BLaER1 treated with 17β-estradiol and CSF1 and Interleukin-3, amounts not matched to agents 10 nM and 100 nM (cell line): ENCODE data around the gene KRT9.

Experiments
- H3K27ac ChIP-seq, 11 experiments: shearing (Covaris generic); formaldehyde crosslinking; 2 replicates each; pipeline ENCODE4 v1.8.1; 2022
- H3K27me3 ChIP-seq, 11 experiments: shearing (Covaris generic); formaldehyde crosslinking; 2 replicates each; pipeline ENCODE4 v1.8.1; 2022
- H3K36me3 ChIP-seq, 11 experiments: shearing (Covaris generic); formaldehyde crosslinking; 2 replicates each; pipeline ENCODE4 v1.8.1; 2022
- H3K4me1 ChIP-seq, 10 experiments: shearing (Covaris generic); formaldehyde crosslinking; 2 replicates each; pipeline ENCODE4 v1.8.1; 2022
- H3K4me2 ChIP-seq, 11 experiments: shearing (Covaris generic); formaldehyde crosslinking; 2 replicates each; pipeline ENCODE4 v1.8.1; 2022
- H3K4me3 ChIP-seq, 10 experiments: shearing (Covaris generic); formaldehyde crosslinking; 2 replicates each; pipeline ENCODE4 v1.8.1; 2022
- H3K9ac ChIP-seq, 11 experiments: shearing (Covaris generic); formaldehyde crosslinking; 2 replicates each; pipeline ENCODE4 v1.8.1; 2022
- H3K9me3 ChIP-seq, 11 experiments: shearing (Covaris generic); formaldehyde crosslinking; replicated peaks in 1 of 11; 2 replicates each; pipeline ENCODE4 v1.8.1; 2022
- H4K20me1 ChIP-seq, 11 experiments: shearing (Covaris generic); formaldehyde crosslinking; 2 replicates each; pipeline ENCODE4 v1.8.1; 2022
- Cebpa-rat ChIP-seq, 11 experiments: shearing (Covaris generic); IDR thresholded peaks; 2 replicates each; pipeline ENCODE4 v1.8.1; 2022

KRT9 gene

GRCh38 chr17:41527063-41528023 is 44.5 kb downstream of the KRT9 start:
- Histone ChIP-seq H4K20me1 (peaks cover 0 to 8% (median 0%) of the 10 kb centered on the region in 11 experiments; a peak in 1 of 22 replicates), H3K36me3 (no peaks in the 10 kb centered on the region), H3K4me1 (peaks cover 0 to 13% (median under 1%) of the 10 kb centered on the region in 10 experiments; a peak in 7 of 20 replicates), H3K9me3 (peaks cover 0 to 18% (median 12%) of the 10 kb centered on the region in 11 experiments; a peak in 13 of 22 replicates), H3K9ac (no peak overlapping the region), H3K27ac (no peak overlapping the region), H3K4me2 (no peak overlapping the region), H3K4me3 (no peak overlapping the region), H3K27me3 (peaks cover 28 to 51% (median 46%) of the 10 kb centered on the region in 11 experiments)
- no peak for TF ChIP-seq Cebpa-rat (IDR thresholded peaks at IDR 0.05)

GRCh38 chr17:41524261-41524660 is 47.6 kb downstream of the KRT9 start:
- Histone ChIP-seq H3K4me3 (no peak overlapping the region), H3K27ac (no peak overlapping the region), H3K4me2 (no peak overlapping the region), H4K20me1 (0 out of 22 replicates have a peak, but pooled peaks cover 0 to 8% (median 0%) of the 10 kb centered on the region in 11 experiments), H3K36me3 (no peaks in the 10 kb centered on the region), H3K27me3 (peaks cover 26 to 32% (median 30%) of the 10 kb centered on the region in 11 experiments), H3K9me3 (peaks cover 0 to 18% (median 12%) of the 10 kb centered on the region in 11 experiments; a peak in 13 of 22 replicates), H3K9ac (no peak overlapping the region), H3K4me1 (peaks cover 0 to 25% (median 5%) of the 10 kb centered on the region in 10 experiments; a peak in 9 of 20 replicates)
- no peak for TF ChIP-seq Cebpa-rat (IDR thresholded peaks at IDR 0.05)

- Histone ChIP-seq H3K27me3 (peaks cover 23 to 27% (median 26%) of the 10 kb centered on the region in 11 experiments), H3K27ac (no peak overlapping the region)
- no peak for TF ChIP-seq Cebpa-rat (IDR thresholded peaks at IDR 0.05)
Measured at GRCh38 chr17:41523787-41524186, 48.1 kb downstream of the KRT9 start.

DNA sequence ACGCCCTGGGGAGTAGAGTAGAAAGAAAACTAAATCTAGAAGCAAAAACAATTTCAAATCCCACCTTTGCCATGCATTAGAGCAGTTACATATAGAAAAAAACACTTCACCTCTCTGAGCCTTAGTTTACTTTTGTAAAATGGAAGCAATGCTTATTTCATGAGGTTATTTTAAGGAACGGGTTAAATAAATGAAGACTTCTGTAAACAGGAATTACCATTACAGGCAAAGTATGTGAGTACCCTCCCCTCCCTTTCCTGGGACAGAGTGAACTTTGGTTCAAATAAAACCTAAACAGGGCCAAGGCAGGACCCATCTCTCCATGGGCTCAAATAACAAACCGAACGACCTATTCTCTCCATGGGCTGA is 48.6 kb downstream of the KRT9 start:
- Histone ChIP-seq H3K9me3 (peaks cover 0 to 15% (median 10%) of the 10 kb centered on the region in 11 experiments; a peak in 13 of 22 replicates), H3K4me2 (no peak overlapping the region), H3K36me3 (no peaks in the 10 kb centered on the region), H4K20me1 (0 out of 22 replicates have a peak, but pooled peaks cover 0 to 8% (median 0%) of the 10 kb centered on the region in 11 experiments), H3K9ac (no peak overlapping the region), H3K4me1 (peaks cover 0 to 21% (median 5%) of the 10 kb centered on the region in 10 experiments; a peak in 9 of 20 replicates), H3K4me3 (no peak overlapping the region), H3K27me3 (peaks cover 17 to 21% (median 20%) of the 10 kb centered on the region in 11 experiments), H3K27ac (no peak overlapping the region)
- no peak for TF ChIP-seq Cebpa-rat (IDR thresholded peaks at IDR 0.05)

More at GRCh38 chr17:41523787-41524186, 48.1 kb downstream of the KRT9 start:
- Histone ChIP-seq H3K4me1 (peaks cover 0 to 21% (median 5%) of the 10 kb centered on the region in 10 experiments; a peak in 9 of 20 replicates), H3K9ac (no peak overlapping the region), H4K20me1 (0 out of 22 replicates have a peak, but pooled peaks cover 0 to 8% (median 0%) of the 10 kb centered on the region in 11 experiments), H3K4me2 (no peak overlapping the region), H3K9me3 (peaks cover 0 to 18% (median 12%) of the 10 kb centered on the region in 11 experiments; a peak in 13 of 22 replicates), H3K36me3 (no peaks in the 10 kb centered on the region), H3K4me3 (no peak overlapping the region)

DNA sequence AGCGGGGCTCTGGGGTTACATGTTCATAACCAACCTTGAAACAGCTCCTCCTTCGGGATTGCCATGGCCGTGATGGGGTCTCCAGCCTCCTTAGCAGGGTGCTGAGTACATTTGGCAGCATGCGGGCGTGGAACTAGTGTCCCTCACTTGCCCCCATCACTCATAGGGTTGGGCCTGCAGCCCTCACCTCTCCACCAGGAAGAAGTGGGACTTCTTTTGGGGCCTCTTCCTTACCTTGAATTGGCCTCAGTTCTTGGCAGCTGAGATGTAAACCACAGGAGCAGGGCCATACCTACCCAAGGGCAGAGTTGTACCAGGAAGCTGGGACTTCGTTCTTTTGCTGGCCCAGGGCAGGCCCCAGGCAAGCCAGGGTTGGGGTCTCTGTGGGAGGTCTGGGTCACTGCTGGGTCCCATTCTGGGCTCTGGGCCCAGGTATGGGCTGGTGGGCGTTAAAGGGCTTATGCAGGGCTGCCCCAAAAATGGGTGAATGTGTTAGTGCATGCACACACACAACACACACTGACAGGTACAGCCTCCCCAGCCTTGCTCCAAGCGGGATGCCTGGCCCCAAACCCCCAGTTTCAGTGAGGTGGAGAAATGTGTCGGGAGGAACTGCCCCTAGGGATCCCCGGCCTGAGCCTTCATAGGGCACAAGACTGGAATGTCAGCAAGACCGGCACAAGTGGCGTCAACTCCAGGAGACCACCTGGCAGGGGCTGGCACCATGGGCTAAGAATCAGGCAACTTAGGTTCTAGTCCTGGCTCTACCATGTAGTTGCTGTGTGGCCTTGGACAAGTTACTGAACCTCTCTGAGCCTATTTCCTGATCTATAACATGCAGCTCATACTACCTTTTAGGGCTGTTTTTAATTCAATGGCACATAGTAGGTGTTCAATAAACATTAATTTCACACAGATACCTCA is 49.3 kb downstream of the KRT9 start:
- Histone ChIP-seq H4K20me1 (0 out of 22 replicates have a peak, but pooled peaks cover 0 to 8% (median 0%) of the 10 kb centered on the region in 11 experiments), H3K27me3 (peaks cover 10 to 15% (median 13%) of the 10 kb centered on the region in 11 experiments), H3K9ac (no peak overlapping the region; a peak in 2 of 22 replicates), H3K36me3 (no peaks in the 10 kb centered on the region), H3K4me3 (no peak overlapping the region), H3K4me2 (peak overlapping the region in 4 of 11 experiments; percentile 52 to 72 (median 65); a peak in 6 of 22 replicates), H3K9me3 (peaks cover 0 to 8% (median 4%) of the 10 kb centered on the region in 11 experiments; a peak in 11 of 22 replicates), H3K4me1 (peaks cover 0 to 21% (median 5%) of the 10 kb centered on the region in 10 experiments; a peak in 9 of 20 replicates), H3K27ac (peak overlapping the region in 2 of 11 experiments; percentile 5 to 38; a peak in 2 of 22 replicates)
- TF ChIP-seq Cebpa-rat (IDR thresholded peaks at IDR 0.05) = no peak

- H3K9me3 ChIP-seq = no peaks in the 10 kb centered on the region
- no peaks in the 10 kb centered on the region for H3K36me3 ChIP-seq
- peak overlapping the region in 5 of 11 experiments; percentile 32 to 72 (median 65); a peak in 10 of 22 replicates for H3K4me2 ChIP-seq
- peaks cover 2 to 6% (median 5%) of the 10 kb centered on the region in 11 experiments for H3K27me3 ChIP-seq
- no peak overlapping the region for H3K4me3 ChIP-seq
- peak overlapping the region in 2 of 11 experiments; percentile 5 to 38; a peak in 2 of 22 replicates for H3K27ac ChIP-seq
- 0 out of 22 replicates have a peak, but pooled peaks cover 0 to 8% (median 0%) of the 10 kb centered on the region in 11 experiments for H4K20me1 ChIP-seq
- peak overlapping the region in 1 of 11 experiments; percentile 8; a peak in 1 of 22 replicates for H3K9ac ChIP-seq
- TF ChIP-seq Cebpa-rat (IDR thresholded peaks at IDR 0.05) = no peak
- peaks cover 0 to 21% (median 5%) of the 10 kb centered on the region in 10 experiments; a peak in 9 of 20 replicates for H3K4me1 ChIP-seq
Measured at GRCh38 chr17:41521574-41522261, 50.1 kb downstream of the KRT9 start.

GRCh38 chr17:41520821-41521521 is 50.9 kb downstream of the KRT9 start:
- H3K27me3 ChIP-seq = no peaks in the 10 kb centered on the region; a peak in 1 of 22 replicates
- no peak overlapping the region for H3K9ac ChIP-seq
- peak overlapping the region in 1 of 11 experiments; percentile 38; a peak in 1 of 22 replicates for H3K27ac ChIP-seq
- 0 out of 22 replicates have a peak, but pooled peaks cover 0 to 8% (median 0%) of the 10 kb centered on the region in 11 experiments for H4K20me1 ChIP-seq
- H3K36me3 ChIP-seq = no peaks in the 10 kb centered on the region
- no peak for TF ChIP-seq Cebpa-rat (IDR thresholded peaks at IDR 0.05)
- H3K4me2 ChIP-seq = peak overlapping the region in 3 of 11 experiments; percentile 65 to 72 (median 65); a peak in 7 of 22 replicates
- H3K4me3 ChIP-seq = no peak overlapping the region
- H3K4me1 ChIP-seq = peaks cover 0 to 21% (median 5%) of the 10 kb centered on the region in 10 experiments; a peak in 9 of 20 replicates
- H3K9me3 ChIP-seq = no peaks in the 10 kb centered on the region
